ENCODE measurements around the gene PAX8. TPM values are rescaled to one million over a fixed set of nuclear protein-coding genes. Genes with fewer than 3 reads are reported as not detected.

The PAX8 gene
- total and polyA plus RNA-seq, 2 experiments from 2014 or later = 0.21 to 0.32 TPM

GRCh38 chr2:113202305-113203216, 76.2 kb downstream of the PAX8 start:
- Mint-ChIP-seq H3K4me3 (no peak overlapping the region), H3K36me3 (ENCODE audit: low read depth) (no peaks in the 10 kb centered on the region), H3K27ac (no peak overlapping the region), H3K9me3 (no peaks in the 10 kb centered on the region), H3K4me1 (peaks cover 3% of the 10 kb centered on the region; the same call in 1 of the 3 replicates), H3K27me3 (ENCODE audit: insufficient read depth, low read depth, poor library complexity) (peaks cover 4% of the 10 kb centered on the region)
- Histone ChIP-seq H3F3A (replicated peaks; ENCODE audit: low read depth) (no peaks in the 10 kb centered on the region), H3K9me2 (ENCODE audit: insufficient read depth) (no peaks in the 10 kb centered on the region), H3K27me3 (ENCODE audit: insufficient read depth) (no peaks in the 10 kb centered on the region), H2AFZ (no peak overlapping the region), H3K4me1 (ENCODE audit: insufficient read depth) (no peaks in the 10 kb centered on the region), H3K4me2 (no peak overlapping the region), H3K27ac (ENCODE audit: low read depth) (no peak overlapping the region), H4K20me1 (replicated peaks; ENCODE audit: insufficient read depth) (no peaks in the 10 kb centered on the region), H3K36me3 (ENCODE audit: insufficient read depth) (no peaks in the 10 kb centered on the region), H3K4me3 (no peak overlapping the region), H3K79me2 (replicated peaks; ENCODE audit: insufficient read depth) (no peaks in the 10 kb centered on the region)
- DNase-seq (ENCODE audit: low spot score) (peak; percentile 26), ATAC-seq (no peak)
- no peak for TF ChIP-seq EZH2phosphoT487 (IDR thresholded peaks at IDR 0.05; ENCODE audit: unreplicated experiment)
- no peak for TF ChIP-seq EZH2 (IDR thresholded peaks at IDR 0.05; ENCODE audit: low read depth, unreplicated experiment)
- no peak for TF ChIP-seq ZNF462 (CRISPR knock-in tag; IDR thresholded peaks at IDR 0.05)
- TF ChIP-seq CTCF (conservative IDR thresholded peaks at IDR 0.05; ENCODE audit: low read depth in 2 of 2) = peak in 1 of 2 experiments; percentile 33; a peak in 2 of 4 replicates

Data from GM23338 (cell line).